Endothelial cell of umbilical vein (primary cell): ENCODE measurements around the gene LPAR1.

Experiments used
- GATA2 ChIP-seq: IDR thresholded peaks from 2 replicates; pipeline ENCODE4 v1.7.0; 2011; ENCODE audit warnings: low read depth, mild to moderate bottlenecking, moderate library complexity, mixed read lengths, low read length; ENCODE audit not compliant: insufficient read length, insufficient read depth
- JUN ChIP-seq: IDR thresholded peaks from 2 replicates; pipeline ENCODE4 v1.6.1; 2011; ENCODE audit warnings: borderline replicate concordance, low read depth; ENCODE audit not compliant: insufficient read length, insufficient read depth
- MYC ChIP-seq: IDR thresholded peaks from one replicate; pipeline ENCODE4 v1.6.1; 2011; ENCODE audit warnings: mild to moderate bottlenecking, low read depth, low read length
- POLR2A ChIP-seq: IDR thresholded peaks from 2 replicates; pipeline ENCODE4 v1.6.1; 2012; ENCODE audit warnings: low read depth, mild to moderate bottlenecking, control low read depth, low read length
- POLR2AphosphoS5 ChIP-seq: IDR thresholded peaks from 2 replicates; pipeline ENCODE4 v1.6.1; 2012; ENCODE audit warnings: low read depth, mild to moderate bottlenecking, control low read depth, low read length, moderate library complexity; ENCODE audit not compliant: insufficient read depth
- TF ChIP-seq, protein P1 (sequence below), 2 donors: IDR thresholded peaks; 1 replicate in 1 of 2; 2 replicates in 1 of 2; pipeline ENCODE4 v1.5.1; 2011; ENCODE audit warnings: low read length in 2 of 2, mild to moderate bottlenecking in 2 of 2, moderate library complexity in 2 of 2, control low read depth in 1 of 2, inconsistent platforms in 1 of 2, low read depth in 1 of 2; ENCODE audit not compliant: insufficient read depth in 1 of 2; ENCODE audit errors: extremely low read depth in 1 of 2

DNA sequence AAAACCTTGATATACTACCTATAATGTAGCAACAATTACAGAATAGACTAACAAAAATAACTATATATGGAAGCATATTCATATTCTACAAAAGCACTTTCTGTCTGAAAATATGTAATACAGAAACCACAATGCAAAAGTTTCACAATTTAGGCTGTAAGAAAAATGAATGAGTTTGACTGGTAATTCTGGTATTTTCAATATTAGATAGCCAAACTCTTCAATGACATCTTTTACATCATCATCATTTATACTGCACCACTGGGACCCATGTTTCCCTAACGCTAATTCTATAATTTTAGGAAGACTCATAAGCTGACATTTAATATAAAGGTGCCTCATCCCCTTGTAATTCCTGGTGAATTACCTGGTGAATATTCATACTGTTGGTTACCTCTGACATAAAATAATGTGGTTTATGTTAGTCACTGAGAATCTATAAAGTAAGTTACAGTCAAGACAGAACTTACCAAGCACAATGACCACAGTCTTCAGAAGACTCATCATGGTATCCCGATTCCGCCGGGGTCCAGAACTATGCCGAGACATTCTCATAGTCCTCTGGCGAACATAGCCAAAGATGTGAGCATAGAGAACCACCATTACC is 97.2 kb downstream of the LPAR1 start:
- TF ChIP-seq GATA2 (no peak), POLR2A (no peak), JUN (no peak), POLR2AphosphoS5 (no peak), MYC (no peak)
- TF ChIP-seq, protein P1, sequence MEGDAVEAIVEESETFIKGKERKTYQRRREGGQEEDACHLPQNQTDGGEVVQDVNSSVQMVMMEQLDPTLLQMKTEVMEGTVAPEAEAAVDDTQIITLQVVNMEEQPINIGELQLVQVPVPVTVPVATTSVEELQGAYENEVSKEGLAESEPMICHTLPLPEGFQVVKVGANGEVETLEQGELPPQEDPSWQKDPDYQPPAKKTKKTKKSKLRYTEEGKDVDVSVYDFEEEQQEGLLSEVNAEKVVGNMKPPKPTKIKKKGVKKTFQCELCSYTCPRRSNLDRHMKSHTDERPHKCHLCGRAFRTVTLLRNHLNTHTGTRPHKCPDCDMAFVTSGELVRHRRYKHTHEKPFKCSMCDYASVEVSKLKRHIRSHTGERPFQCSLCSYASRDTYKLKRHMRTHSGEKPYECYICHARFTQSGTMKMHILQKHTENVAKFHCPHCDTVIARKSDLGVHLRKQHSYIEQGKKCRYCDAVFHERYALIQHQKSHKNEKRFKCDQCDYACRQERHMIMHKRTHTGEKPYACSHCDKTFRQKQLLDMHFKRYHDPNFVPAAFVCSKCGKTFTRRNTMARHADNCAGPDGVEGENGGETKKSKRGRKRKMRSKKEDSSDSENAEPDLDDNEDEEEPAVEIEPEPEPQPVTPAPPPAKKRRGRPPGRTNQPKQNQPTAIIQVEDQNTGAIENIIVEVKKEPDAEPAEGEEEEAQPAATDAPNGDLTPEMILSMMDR (IDR thresholded peaks at IDR 0.05; ENCODE audit: extremely low read depth in 1 of 2, insufficient read depth in 1 of 2, low read depth in 1 of 2, low read length in 2 of 2) = no peak
